Bronchial epithelial cell (primary cell): ENCODE measurements around the gene TMEFF2. TPM values are rescaled to one million over a fixed set of nuclear protein-coding genes. Genes with fewer than 3 reads are reported as not detected.

ENCODE experiments used
- DNase-seq: peaks from one replicate; pipeline ENCODE4 v3.0.0-alpha.2; 2010; ENCODE audit warnings: low read depth
- FAIRE-seq: peaks from 2 replicates; lab custom pipeline; 2011; peaks lifted over from hg19 to GRCh38; lab: Jason Lieb, UNC
- H3K27me3 ChIP-seq: 2 replicates; pipeline ENCODE4 v1.5.1; 2011; ENCODE audit warnings: low read length; ENCODE audit not compliant: control insufficient read depth, insufficient read depth
- H3K36me3 ChIP-seq: 2 replicates; pipeline ENCODE4 v1.5.1; 2011; ENCODE audit warnings: low read length; ENCODE audit not compliant: control insufficient read depth, insufficient read depth
- H3K4me3 ChIP-seq: 2 replicates; pipeline ENCODE4 v1.5.1; 2011; ENCODE audit warnings: mild to moderate bottlenecking, low read depth, low read length, control low read depth
- total RNA-seq: library from RNA; depleted of rRNA; stranded (reverse); fragments of >200 nt; gene quantifications from 2 replicates; pipeline ENCODE4 v1.2.1, GENCODE V29; 2014
- TF ChIP-seq, protein P1 (sequence below): IDR thresholded peaks from 2 replicates; pipeline ENCODE4 v1.5.1; 2011; ENCODE audit warnings: mild to moderate bottlenecking, moderate library complexity, low read length, control low read depth, inconsistent platforms; ENCODE audit not compliant: insufficient read depth, severe bottlenecking

The TMEFF2 gene
- total RNA-seq, 1 donor from 2014 or later, result not detected

- no peak for DNase-seq
- Histone ChIP-seq H3K36me3 (no peaks in the 10 kb centered on the region), H3K27me3 (no peaks in the 10 kb centered on the region), H3K4me3 (no peak overlapping the region)
- TF ChIP-seq, protein P1, sequence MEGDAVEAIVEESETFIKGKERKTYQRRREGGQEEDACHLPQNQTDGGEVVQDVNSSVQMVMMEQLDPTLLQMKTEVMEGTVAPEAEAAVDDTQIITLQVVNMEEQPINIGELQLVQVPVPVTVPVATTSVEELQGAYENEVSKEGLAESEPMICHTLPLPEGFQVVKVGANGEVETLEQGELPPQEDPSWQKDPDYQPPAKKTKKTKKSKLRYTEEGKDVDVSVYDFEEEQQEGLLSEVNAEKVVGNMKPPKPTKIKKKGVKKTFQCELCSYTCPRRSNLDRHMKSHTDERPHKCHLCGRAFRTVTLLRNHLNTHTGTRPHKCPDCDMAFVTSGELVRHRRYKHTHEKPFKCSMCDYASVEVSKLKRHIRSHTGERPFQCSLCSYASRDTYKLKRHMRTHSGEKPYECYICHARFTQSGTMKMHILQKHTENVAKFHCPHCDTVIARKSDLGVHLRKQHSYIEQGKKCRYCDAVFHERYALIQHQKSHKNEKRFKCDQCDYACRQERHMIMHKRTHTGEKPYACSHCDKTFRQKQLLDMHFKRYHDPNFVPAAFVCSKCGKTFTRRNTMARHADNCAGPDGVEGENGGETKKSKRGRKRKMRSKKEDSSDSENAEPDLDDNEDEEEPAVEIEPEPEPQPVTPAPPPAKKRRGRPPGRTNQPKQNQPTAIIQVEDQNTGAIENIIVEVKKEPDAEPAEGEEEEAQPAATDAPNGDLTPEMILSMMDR, result no peak
- FAIRE-seq, result no peak
Observed at GRCh38 chr2:191932286-191932685, 262.4 kb downstream of the TMEFF2 start.

- TF ChIP-seq, protein P1, result no peak
- H3K27me3 ChIP-seq, result no peaks in the 10 kb centered on the region
- H3K4me3 ChIP-seq, result no peak overlapping the region
- H3K36me3 ChIP-seq, result no peaks in the 10 kb centered on the region
- FAIRE-seq (no peak), DNase-seq (no peak)
Observed at GRCh38 chr2:191931329-191931728, 263.4 kb downstream of the TMEFF2 start.

DNA sequence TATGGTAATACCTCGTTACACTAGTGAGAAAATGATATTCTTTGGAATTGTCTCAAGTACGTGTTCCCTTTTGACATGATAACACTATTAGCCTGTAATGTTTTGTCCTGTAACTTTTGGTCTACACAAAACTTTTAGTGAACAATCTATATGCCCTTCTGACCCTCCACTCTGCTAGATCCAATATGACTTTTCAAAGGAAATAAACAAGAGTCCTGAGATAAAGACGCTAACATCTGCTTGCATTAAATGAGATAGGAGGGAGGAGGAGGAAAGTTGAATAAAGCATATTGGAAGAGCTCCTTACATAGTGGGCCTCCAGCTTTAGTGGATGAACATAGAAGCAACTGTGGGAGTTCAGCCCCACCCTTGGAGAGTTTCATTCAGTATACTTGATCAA lies 264.5 kb downstream of the TMEFF2 start:
- FAIRE-seq (no peak), DNase-seq (no peak)
- H3K36me3 ChIP-seq, result no peaks in the 10 kb centered on the region
- TF ChIP-seq, protein P1, result no peak
- no peaks in the 10 kb centered on the region for H3K27me3 ChIP-seq
- no peak overlapping the region for H3K4me3 ChIP-seq

DNA sequence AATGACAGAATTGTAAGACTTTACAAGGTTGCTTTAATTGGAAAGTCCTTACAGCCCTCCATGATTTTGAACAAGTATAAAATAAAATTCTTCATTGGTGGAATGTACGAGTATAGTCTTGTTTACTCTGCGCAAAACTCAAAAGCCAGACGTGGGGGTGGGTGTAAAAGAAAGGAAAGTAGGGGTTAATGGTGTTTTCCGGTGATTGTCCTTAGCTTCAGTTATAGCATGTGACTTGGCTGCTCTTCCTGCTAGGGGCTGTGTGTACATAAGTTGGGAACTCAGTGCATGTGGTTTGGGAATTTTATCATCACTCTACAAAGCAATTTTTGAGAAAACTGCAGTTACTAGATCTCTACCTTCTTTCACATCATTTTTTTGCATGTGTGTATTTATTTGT lies 265.4 kb downstream of the TMEFF2 start:
- TF ChIP-seq, protein P1, result no peak
- H3K4me3 ChIP-seq, result no peak overlapping the region
- no peak for FAIRE-seq
- H3K27me3 ChIP-seq, result no peaks in the 10 kb centered on the region
- no peak for DNase-seq
- H3K36me3 ChIP-seq, result no peaks in the 10 kb centered on the region

- no peak overlapping the region for H3K4me3 ChIP-seq
- FAIRE-seq (no peak), DNase-seq (peak; percentile 33)
- TF ChIP-seq, protein P1, result no peak
- no peaks in the 10 kb centered on the region for H3K36me3 ChIP-seq
- no peaks in the 10 kb centered on the region for H3K27me3 ChIP-seq
Observed at GRCh38 chr2:191927991-191928390, 266.7 kb downstream of the TMEFF2 start.

GRCh38 chr2:191927319-191927867 lies 267.3 kb downstream of the TMEFF2 start:
- no peaks in the 10 kb centered on the region for H3K27me3 ChIP-seq
- H3K36me3 ChIP-seq, result no peaks in the 10 kb centered on the region
- H3K4me3 ChIP-seq, result no peak overlapping the region
- peak; percentile 87 for DNase-seq
- TF ChIP-seq, protein P1, result no peak
- no peak for FAIRE-seq
